GM23338 (cell line): ENCODE results near the gene GRK5.

Experiments
- CREB1 ChIP-seq: fragments of 250-450 bp; sonication (Bioruptor Pico); IDR thresholded peaks from 2 replicates; pipeline ENCODE4 v1.5.0; 2020; ENCODE audit warnings: low read depth, mild to moderate bottlenecking, moderate library complexity
- CTCF ChIP-seq, 2 experiments: fragments of 200-600 bp in 1 of 2; sonication (generic) in 1 of 2; conservative IDR thresholded peaks; 2 replicates each; pipeline versions ENCODE4 v1.5.1 to v1.6.1; 2016 to 2017; ENCODE audit warnings: antibody characterized with exemption in 2 of 2, low read depth in 2 of 2, mild to moderate bottlenecking in 2 of 2, moderate library complexity in 1 of 2
- ETS1 ChIP-seq: IDR thresholded peaks from 2 replicates; pipeline ENCODE4 v1.6.1; 2016; ENCODE audit warnings: antibody characterized with exemption
- EZH2 ChIP-seq: fragments of 200-600 bp; sonication (generic); IDR thresholded peaks from one replicate; pipeline ENCODE4 v1.8.0; 2017; ENCODE audit warnings: antibody characterized with exemption, mild to moderate bottlenecking, low read depth; ENCODE audit not compliant: unreplicated experiment
- EZH2phosphoT487 ChIP-seq: fragments of 200-600 bp; sonication (generic); IDR thresholded peaks from one replicate; pipeline ENCODE4 v1.8.1; 2018; ENCODE audit warnings: antibody characterized with exemption; ENCODE audit not compliant: unreplicated experiment
- NANOG ChIP-seq: IDR thresholded peaks from 2 replicates; pipeline ENCODE4 v1.6.1; 2016; ENCODE audit warnings: antibody characterized with exemption, borderline replicate concordance
- POLR2AphosphoS5 ChIP-seq: IDR thresholded peaks from 2 replicates; pipeline ENCODE4 v1.6.1; 2016; ENCODE audit warnings: antibody characterized with exemption, low read depth
- REST ChIP-seq: IDR thresholded peaks from one replicate; pipeline ENCODE4 v1.6.1; 2018; ENCODE audit warnings: antibody characterized with exemption; ENCODE audit not compliant: unreplicated experiment
- ZNF114 ChIP-seq: fragments of 250-450 bp; sonication (Bioruptor Pico); IDR thresholded peaks from 2 replicates; pipeline ENCODE4 v1.5.0; 2020; ENCODE audit warnings: mild to moderate bottlenecking, moderate library complexity

GRCh38 chr10:119190954-119191785, 16.2 kb upstream of the GRK5 start:
- TF ChIP-seq CTCF (conservative IDR thresholded peaks at IDR 0.05; ENCODE audit: low read depth in 2 of 2): no peak
- no peak for TF ChIP-seq CREB1
- no peak for TF ChIP-seq NANOG
- TF ChIP-seq EZH2: no peak
- TF ChIP-seq EZH2phosphoT487: no peak
- no peak for TF ChIP-seq POLR2AphosphoS5
- TF ChIP-seq REST: no peak
- TF ChIP-seq ETS1: no peak
- no peak for TF ChIP-seq ZNF114 (CRISPR knock-in tag)
